Astrocyte (in vitro differentiated cells and primary cell): Measurements from ENCODE around the gene ARHGAP32.

Source experiments
- CTCF ChIP-seq: IDR thresholded peaks from 2 replicates; pipeline ENCODE4 v1.5.1; 2011; ENCODE audit warnings: low read depth, mild to moderate bottlenecking, inconsistent platforms, low read length, moderate library complexity; ENCODE audit not compliant: insufficient read depth
- EZH2 ChIP-seq: IDR thresholded peaks from 2 replicates; pipeline ENCODE4 v1.6.1; 2012; ENCODE audit warnings: mild to moderate bottlenecking, low read length, inconsistent platforms; ENCODE audit not compliant: insufficient read depth

- no peak for TF ChIP-seq EZH2
- TF ChIP-seq CTCF = no peak
These were observed 89.9 kb downstream of the ARHGAP32 start for GRCh38 chr11:129102225-129102624.
